ENCODE data around the gene STIP1.

GRCh38 chr11:64229744-64230170 is 43.8 kb downstream of the STIP1 start:
- no peak for TF ChIP-seq CTCF (conservative IDR thresholded peaks at IDR 0.05)
- no peak for TF ChIP-seq EZH2 (IDR thresholded peaks at IDR 0.05; ENCODE audit: low read depth)
